ENCODE measurements around the gene TCERG1L. TPM values are rescaled to one million over a fixed set of nuclear protein-coding genes. Genes with fewer than 3 reads are reported as not detected.

The TCERG1L gene
- total RNA-seq, 2 experiments from 2014 or later, result 0.06 TPM; not detected in 1

GRCh38 chr10:131065673-131066305, 245.7 kb downstream of the TCERG1L start:
- Histone ChIP-seq H3K27me3 (ENCODE audit: control insufficient read depth in 1 of 2, insufficient read depth in 2 of 2, low read length in 2 of 2) (no peaks in the 10 kb centered on the region), H3K4me3 (ENCODE audit: low read length) (no peak overlapping the region), H3K9me3 (ENCODE audit: control insufficient read depth in 1 of 2, insufficient read depth in 1 of 2, low read length in 2 of 2) (peaks cover 0 to 21% of the 10 kb centered on the region in 2 experiments), H3K27ac (ENCODE audit: low read depth in 1 of 2, low read length in 2 of 2) (no peak overlapping the region), H3K4me1 (ENCODE audit: insufficient read depth, low read length) (no peaks in the 10 kb centered on the region), H3K36me3 (ENCODE audit: insufficient read depth, low read length) (no peaks in the 10 kb centered on the region)
- no peaks in the 10 kb centered on the region for H3K36me3 Mint-ChIP-seq (ENCODE audit: low read depth)
- no peak overlapping the region for H3K27ac Mint-ChIP-seq
- ATAC-seq (ENCODE audit: poor library complexity) (no peak), DNase-seq (no peak)
- intact Hi-C loops (cut with DNase I, micrococcal nuclease), result no loop called here
- POLR2A ChIA-PET, result no interaction called here
- TF ChIP-seq CTCF (IDR thresholded peaks at IDR 0.05), result no peak
- H3K9me3 Mint-ChIP-seq, result no peaks in the 10 kb centered on the region
- CTCF ChIA-PET, result no interaction called here
- peaks cover 4% of the 10 kb centered on the region for H3K27me3 Mint-ChIP-seq
- H3K4me1 Mint-ChIP-seq (ENCODE audit: low read depth), result no peaks in the 10 kb centered on the region
- H3K4me3 Mint-ChIP-seq, result no peak overlapping the region

GRCh38 chr10:131063311-131063710, 248.2 kb downstream of the TCERG1L start:
- no peak overlapping the region for H3K27ac ChIP-seq (ENCODE audit: low read depth in 1 of 2, low read length in 2 of 2)
- no peaks in the 10 kb centered on the region for H3K36me3 Mint-ChIP-seq (ENCODE audit: low read depth)
- DNase-seq (no peak), ATAC-seq (ENCODE audit: poor library complexity) (no peak)
- H3K27me3 Mint-ChIP-seq, result peaks cover 4% of the 10 kb centered on the region
- no peaks in the 10 kb centered on the region for H3K4me1 Mint-ChIP-seq (ENCODE audit: low read depth)
- POLR2A ChIA-PET, result no interaction called here
- H3K36me3 ChIP-seq (ENCODE audit: insufficient read depth, low read length), result no peaks in the 10 kb centered on the region
- intact Hi-C loops (cut with DNase I, micrococcal nuclease), result no loop called here
- H3K4me1 ChIP-seq (ENCODE audit: insufficient read depth, low read length), result no peaks in the 10 kb centered on the region
- TF ChIP-seq CTCF (IDR thresholded peaks at IDR 0.05), result no peak
- peaks cover 6% of the 10 kb centered on the region for H3K9me3 Mint-ChIP-seq
- no peak overlapping the region for H3K4me3 ChIP-seq (ENCODE audit: low read length)
- CTCF ChIA-PET, result no interaction called here
- no peak overlapping the region for H3K27ac Mint-ChIP-seq
- peaks cover 0 to 18% of the 10 kb centered on the region in 2 experiments for H3K9me3 ChIP-seq (ENCODE audit: control insufficient read depth in 1 of 2, insufficient read depth in 1 of 2, low read length in 2 of 2)
- no peak overlapping the region for H3K4me3 Mint-ChIP-seq
- H3K27me3 ChIP-seq (ENCODE audit: control insufficient read depth in 1 of 2, insufficient read depth in 2 of 2, low read length in 2 of 2), result no peaks in the 10 kb centered on the region

GRCh38 chr10:131062621-131063260, 248.8 kb downstream of the TCERG1L start:
- intact Hi-C loops (cut with DNase I, micrococcal nuclease), result no loop called here
- H3K27me3 ChIP-seq (ENCODE audit: control insufficient read depth in 1 of 2, insufficient read depth in 2 of 2, low read length in 2 of 2), result no peaks in the 10 kb centered on the region
- no peak overlapping the region for H3K4me3 ChIP-seq (ENCODE audit: low read length)
- no peak for TF ChIP-seq CTCF (IDR thresholded peaks at IDR 0.05)
- no peaks in the 10 kb centered on the region for H3K4me1 ChIP-seq (ENCODE audit: insufficient read depth, low read length)
- no peak overlapping the region for H3K27ac ChIP-seq (ENCODE audit: low read depth in 1 of 2, low read length in 2 of 2)
- H3K27me3 Mint-ChIP-seq, result peaks cover 4% of the 10 kb centered on the region
- no peaks in the 10 kb centered on the region for H3K4me1 Mint-ChIP-seq (ENCODE audit: low read depth)
- DNase-seq, result no peak
- no peaks in the 10 kb centered on the region for H3K36me3 Mint-ChIP-seq (ENCODE audit: low read depth)
- ChIA-PET POLR2A (no interaction called here), CTCF (no interaction called here)
- no peak overlapping the region for H3K27ac Mint-ChIP-seq
- no peaks in the 10 kb centered on the region for H3K36me3 ChIP-seq (ENCODE audit: insufficient read depth, low read length)
- no peak overlapping the region for H3K4me3 Mint-ChIP-seq
- ATAC-seq (ENCODE audit: poor library complexity), result no peak
- peaks cover 11% of the 10 kb centered on the region for H3K9me3 Mint-ChIP-seq
- H3K9me3 ChIP-seq (ENCODE audit: control insufficient read depth in 1 of 2, insufficient read depth in 1 of 2, low read length in 2 of 2), result peaks cover 0 to 18% of the 10 kb centered on the region in 2 experiments

All from CD4-positive, alpha-beta T cell (primary cell).